Stimulated activated CD8-positive, alpha-beta memory T cell treated with anti-CD3 and anti-CD28 coated beads, Interleukin-12 subunit alpha, Interleukin-12 subunit beta, amount 100 ng/mL, for 24 hours (primary cell): ENCODE measurements around the gene DCAF15.

ENCODE experiments used
- DNase-seq: peaks from one replicate; pipeline ENCODE4 v3.0.0-alpha.2; 2020; ENCODE audit errors: extremely low read depth

Gene DCAF15

DNA sequence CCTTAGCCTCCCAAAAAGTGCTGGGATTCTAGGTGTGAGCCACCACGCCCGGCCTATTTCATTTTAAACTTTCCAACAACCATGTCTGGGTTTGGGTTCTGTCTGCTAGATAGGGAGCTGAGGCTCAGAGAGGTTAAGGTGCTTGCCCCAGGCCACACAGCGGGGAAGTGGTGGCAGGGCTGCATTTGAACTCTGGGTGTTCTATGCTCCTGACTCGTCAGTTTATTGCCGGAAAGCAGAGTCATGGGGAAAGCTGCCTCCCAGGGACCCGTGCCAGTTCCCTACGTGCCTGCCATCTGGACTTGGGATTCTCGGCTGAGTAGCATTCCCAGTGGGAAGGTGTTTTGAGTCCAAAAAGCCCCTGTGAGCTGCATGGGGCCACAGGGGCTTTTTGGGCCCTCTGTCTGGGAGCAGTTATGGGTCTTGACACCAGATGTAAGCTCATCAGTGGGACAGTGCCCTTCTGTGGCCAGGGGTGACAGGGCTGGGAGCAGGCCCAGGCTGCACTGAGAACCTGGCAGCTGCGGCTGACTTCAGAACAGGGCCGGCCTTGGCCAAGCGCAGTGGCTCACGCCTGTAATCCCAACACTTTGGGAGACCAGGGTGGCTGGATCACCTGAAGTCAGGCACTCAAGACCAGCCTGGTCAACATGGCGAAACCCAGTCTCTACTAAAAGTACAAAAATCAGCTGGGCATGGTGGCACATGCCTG lies 42.9 kb downstream of the DCAF15 start:
- DNase-seq: no peak

DNA sequence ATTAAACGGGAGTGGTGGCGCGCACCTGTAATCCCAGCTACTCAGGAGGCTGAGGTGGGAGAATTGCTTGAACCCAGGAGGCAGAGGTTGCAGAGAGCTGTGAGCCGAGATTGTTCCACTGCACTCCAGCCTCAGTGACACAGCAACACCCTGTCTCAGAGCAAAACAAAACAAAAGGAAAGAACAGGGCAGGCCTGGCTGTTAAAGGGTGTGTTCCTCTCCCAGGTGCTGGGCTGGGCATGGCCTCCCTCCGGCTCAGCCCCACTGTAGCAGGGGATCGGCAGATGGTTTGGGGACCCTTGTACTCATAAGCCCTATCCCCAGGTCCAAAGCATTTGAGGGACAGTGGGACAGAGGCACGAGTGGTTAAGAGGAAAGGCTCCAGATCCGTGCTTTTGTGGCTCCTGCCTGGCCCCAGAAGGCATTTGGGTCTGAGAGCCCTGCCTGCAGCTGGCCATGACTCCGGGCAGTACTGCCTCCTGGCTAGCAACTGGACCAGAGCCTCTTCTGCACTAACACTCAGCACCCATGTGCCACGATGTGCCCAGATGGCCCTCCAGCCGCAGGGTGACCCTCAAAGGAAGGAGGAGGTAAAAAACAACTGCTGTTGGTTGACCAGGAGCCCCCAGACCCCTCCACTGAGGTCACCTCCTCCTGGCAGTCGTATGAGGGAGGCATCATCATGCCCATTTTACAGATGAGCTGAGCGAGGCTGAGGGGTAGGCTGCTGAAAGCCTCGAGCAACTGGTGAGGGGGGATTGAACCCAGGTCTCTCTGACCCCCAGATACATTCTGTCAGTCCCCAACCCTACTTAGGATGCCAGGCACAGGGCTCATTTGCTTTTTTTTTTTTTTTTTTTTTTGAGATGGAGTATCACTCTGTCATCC lies 43.8 kb downstream of the DCAF15 start:
- DNase-seq: no peak

DNA sequence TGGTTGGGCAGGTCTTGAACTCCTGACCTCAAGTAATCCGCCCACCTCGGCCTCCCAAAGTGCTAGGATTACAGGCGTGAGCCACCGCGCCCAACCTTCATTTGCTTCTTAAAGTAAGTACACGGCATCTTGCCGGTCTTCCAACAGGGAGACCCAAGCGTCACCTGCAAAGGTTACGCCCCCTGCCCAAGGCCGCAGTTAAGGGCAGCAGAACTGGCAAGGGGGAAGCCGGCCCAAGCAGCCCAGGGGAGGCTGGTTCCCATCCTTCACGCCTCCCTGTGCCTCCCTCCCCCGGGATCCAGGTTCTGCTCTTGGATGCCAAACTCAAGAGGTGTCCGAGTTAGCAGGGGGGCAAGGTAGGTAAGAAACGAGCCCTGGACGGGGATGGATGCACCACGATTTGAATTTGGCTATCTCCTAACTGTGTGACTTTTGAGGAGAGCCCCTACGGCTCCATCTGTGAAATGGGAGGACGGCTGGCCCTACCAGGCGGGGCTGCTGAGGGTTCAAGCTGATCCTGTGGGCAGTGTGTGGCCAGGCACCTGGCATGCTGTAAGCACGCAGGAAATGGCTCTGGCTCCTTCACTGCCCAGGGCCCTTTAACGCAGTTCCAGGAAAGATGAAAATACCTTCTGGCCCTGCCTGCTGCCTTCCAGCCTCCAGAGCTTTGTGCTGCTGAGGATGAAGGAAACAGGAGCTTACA lies 44.8 kb downstream of the DCAF15 start:
- no peak for DNase-seq

DNA sequence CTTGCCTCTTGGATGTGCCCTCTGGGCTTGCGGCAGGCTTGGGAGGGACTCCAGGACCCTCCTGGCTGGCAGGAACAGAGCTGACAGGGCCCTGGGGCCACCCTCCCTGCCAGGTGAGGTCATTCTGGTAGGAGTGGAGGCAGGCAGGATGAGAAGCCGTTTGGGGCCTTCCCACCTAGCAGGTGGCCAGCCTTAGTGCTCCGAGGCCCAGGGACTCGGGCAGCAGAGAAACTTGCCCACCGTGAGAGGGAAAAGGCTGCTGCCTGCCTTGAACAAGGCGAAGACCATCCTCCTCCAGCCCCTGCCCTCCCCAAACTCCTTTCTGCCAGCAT lies 45.3 kb downstream of the DCAF15 start:
- DNase-seq: no peak

DNA sequence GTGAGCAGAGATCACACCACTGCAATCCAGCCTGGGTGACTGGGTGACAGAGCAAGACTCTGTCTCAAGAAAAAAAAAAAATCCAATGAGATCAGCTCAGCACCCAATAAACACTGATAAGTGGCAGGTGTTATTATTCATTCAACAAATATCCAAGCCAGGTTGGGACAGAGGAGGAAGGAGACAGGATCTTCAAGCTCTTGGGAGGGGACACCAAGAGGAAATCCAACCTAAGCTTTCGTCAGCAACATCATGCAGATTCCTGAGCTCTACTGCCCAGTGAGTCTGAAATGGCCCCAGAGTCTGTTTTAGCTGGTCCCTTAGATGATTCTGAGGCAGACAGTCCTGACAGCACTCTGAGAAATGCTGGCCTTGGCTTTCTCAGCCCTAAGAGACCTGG lies 46.1 kb downstream of the DCAF15 start:
- DNase-seq: no peak

DNA sequence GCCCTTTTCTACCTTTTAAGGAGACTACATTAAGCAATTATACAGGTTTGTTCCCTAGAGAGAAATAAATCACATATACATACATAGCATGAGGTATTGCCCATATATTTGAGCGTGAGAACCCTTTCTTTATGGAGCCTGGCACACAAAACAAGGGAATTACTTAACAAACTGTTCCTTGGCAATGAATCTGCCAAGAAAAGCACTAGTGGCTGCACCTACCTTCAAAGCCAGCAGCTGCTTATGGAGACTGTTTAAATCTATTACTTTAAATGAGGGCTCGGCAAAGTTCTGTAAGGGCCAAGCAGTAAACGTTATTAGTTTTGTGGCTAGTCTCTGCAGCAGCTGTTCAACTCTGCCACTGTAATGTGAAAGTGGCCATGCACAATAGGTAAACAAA lies 46.8 kb downstream of the DCAF15 start:
- no peak for DNase-seq

DNA sequence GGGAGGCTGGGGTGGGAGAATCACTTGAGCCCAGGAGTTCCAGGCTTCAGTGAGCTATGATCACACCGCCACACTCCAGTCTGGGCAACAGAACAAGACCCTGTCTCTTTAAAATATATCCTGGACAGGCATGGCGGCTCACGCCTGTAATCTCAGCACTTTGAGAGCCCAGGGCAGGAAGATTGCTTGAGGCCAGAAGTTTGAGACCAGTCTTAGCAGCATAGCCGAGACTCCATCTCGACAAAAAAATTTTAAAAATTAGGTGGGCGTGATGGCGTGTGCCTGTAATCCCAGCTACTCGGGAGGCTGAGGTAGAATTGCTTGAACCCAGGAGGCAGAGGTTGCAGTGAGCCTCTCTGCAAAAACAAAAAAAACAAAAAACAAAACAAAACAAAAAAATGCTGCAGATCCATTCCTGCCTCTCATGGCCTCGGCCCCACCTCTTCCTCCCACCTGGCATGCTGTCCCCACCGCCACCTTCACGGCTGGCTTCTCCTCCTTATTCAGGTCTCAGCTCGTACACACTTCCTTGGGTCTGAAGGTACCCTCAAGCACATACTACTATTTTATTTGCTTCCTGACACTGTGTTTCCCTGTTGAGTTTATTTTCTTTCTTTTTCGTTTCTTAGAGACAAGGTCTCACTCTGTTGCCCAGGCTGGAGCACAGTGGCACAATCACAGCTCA lies 48.5 kb downstream of the DCAF15 start:
- no peak for DNase-seq

GRCh38 chr19:14002571-14003250 lies 50.4 kb downstream of the DCAF15 start:
- DNase-seq: no peak

GRCh38 chr19:14003251-14004055 lies 51.1 kb downstream of the DCAF15 start:
- DNase-seq: no peak

DNA sequence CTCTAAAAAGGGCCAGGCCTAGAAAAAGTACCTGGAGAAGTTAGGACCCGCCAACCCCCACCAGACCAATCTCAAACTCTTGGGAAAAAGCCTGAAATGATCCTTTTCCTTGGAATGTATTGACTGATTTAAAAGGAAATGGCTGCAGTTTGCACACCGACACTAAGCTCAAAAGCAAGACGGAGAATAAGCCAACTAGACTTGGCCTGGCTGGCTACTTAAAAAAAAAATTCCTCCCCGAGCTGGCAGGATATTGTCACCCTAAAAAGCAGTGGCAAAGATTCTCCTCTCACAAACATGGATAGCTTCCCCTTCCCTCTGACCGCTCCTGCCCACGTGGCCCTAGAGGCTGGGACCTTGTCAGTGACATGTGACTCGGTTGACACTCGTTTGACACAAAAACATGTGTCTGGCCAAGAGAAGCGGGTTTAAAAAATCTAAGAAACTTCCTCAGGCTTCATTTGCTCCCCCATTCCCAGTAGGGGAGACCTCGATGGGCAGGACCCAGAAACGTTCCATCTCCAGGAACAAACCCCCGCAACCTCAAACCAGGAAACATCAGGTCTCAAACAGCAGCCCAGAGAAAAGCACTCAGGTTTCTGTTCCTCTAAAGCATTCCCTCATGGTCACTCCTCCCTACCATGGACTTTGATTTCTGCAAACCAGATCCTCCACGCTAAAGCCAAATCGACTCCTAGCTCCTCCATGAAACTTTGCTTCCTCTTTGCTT lies 52.5 kb downstream of the DCAF15 start:
- DNase-seq: no peak

GRCh38 chr19:14005349-14006084 lies 53.2 kb downstream of the DCAF15 start:
- peak; percentile 80 for DNase-seq

- peak; percentile 99 for DNase-seq
These were observed 53.9 kb downstream of the DCAF15 start, which contains the start of gene RFX1 for GRCh38 chr19:14006085-14006765. RFX1 (minus strand) TSS chr19:14006320; CDS start chr19:13993843, 12,477 bp downstream.

DNA sequence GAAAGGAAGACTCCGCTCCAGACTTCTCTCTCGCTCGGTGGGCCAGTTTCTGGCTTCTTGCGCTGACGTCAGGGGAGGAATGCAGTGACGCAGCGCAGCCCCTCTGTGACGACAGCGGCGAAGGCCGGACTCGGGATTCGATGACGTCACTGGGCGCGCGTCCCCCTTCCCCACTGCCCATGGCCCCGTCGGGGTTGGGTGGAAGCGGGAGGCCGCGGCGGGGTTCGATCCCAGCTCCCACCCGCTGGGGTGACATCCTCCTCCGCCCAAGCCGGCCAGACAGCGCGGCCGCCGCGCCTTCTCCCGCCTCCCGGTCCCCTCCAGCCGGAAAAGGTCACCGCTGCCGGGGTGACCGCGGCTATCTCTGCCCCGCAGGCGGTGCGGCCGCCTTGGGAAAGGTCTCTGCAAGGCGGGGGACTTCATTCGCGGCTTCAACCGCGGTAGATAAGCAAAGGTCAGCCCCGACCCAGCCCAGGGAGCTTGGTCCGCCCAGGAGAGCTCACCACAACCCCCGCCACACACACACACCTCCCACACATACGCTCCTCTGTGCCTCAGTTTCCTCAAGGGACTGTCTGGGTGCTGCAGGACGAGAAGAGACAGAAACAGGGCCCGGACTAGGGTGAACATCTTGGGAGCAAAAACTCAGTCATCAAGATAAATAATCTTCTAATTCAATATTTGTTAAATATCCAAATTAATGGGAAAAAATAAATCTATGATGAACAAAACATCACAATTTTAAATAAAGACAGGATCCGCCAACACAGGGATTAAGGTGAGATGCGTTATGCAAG lies 54.7 kb downstream of the DCAF15 start:
- DNase-seq: no peak
